Caco-2 (cell line): ENCODE data around the gene DNAH1. TPM values are rescaled to one million over a fixed set of nuclear protein-coding genes. Genes with fewer than 3 reads are reported as not detected.

Experiments used
- BruUV-seq: library from RNA; stranded (reverse); fragments of 400-500 nt; replicated peaks from 2 replicates; lab custom pipeline; 2021; lab: Mats Ljungman, UMichigan
- CTCF ChIA-PET: fragments of 300-600 bp; sonication (Branson Sonifier 250); formaldehyde crosslinking; loops from one replicate; lab custom pipeline; 2022; ENCODE audit warnings: antibody characterized with exemption; lab: Charles Lee
- POLR2A ChIA-PET: fragments of 300-600 bp; sonication (Branson Sonifier 250); formaldehyde crosslinking; loops from one replicate; lab custom pipeline; 2022; ENCODE audit warnings: antibody characterized with exemption; lab: Charles Lee
- DNase-seq, 2 experiments: peaks; one replicate each; pipeline versions ENCODE4 v3.0.0 to v3.0.0-alpha.2; 2020 to 2022
- H3K27me3 ChIP-seq: replicated peaks from 2 replicates; pipeline ENCODE4 v1.6.0; 2011; ENCODE audit warnings: low read length; ENCODE audit not compliant: control insufficient read depth, insufficient read depth
- H3K36me3 ChIP-seq: 2 replicates; pipeline ENCODE4 v1.5.1; 2011; ENCODE audit warnings: low read length; ENCODE audit not compliant: control insufficient read depth, insufficient read depth
- H3K4me1 ChIP-seq: fragments of 250-450 bp; sonication (Bioruptor Pico); 2 replicates; pipeline ENCODE4 v1.5.1; 2020; ENCODE audit warnings: mild to moderate bottlenecking
- H3K4me3 ChIP-seq: 2 replicates; pipeline ENCODE4 v1.5.1; 2011; ENCODE audit warnings: low read depth, mild to moderate bottlenecking, control low read depth, low read length
- H3K9me3 ChIP-seq: fragments of 250-450 bp; sonication (Bioruptor Pico); 2 replicates; pipeline ENCODE4 v1.5.1; 2020; ENCODE audit warnings: mild to moderate bottlenecking, moderate library complexity
- H3K27ac Mint-ChIP-seq: one replicate; pipeline ENCODE4 v1.8.0; 2022; ENCODE audit warnings: mixed read lengths; ENCODE audit not compliant: unreplicated experiment
- H3K27me3 Mint-ChIP-seq: one replicate; pipeline ENCODE4 v1.8.0; 2022; ENCODE audit warnings: mixed read lengths; ENCODE audit not compliant: insufficient read depth, unreplicated experiment
- H3K36me3 Mint-ChIP-seq: one replicate; pipeline ENCODE4 v1.8.0; 2022; ENCODE audit warnings: mild to moderate bottlenecking, mixed read lengths; ENCODE audit not compliant: insufficient read depth, unreplicated experiment
- H3K4me1 Mint-ChIP-seq: one replicate; pipeline ENCODE4 v1.8.0; 2022; ENCODE audit warnings: low read depth, mixed read lengths; ENCODE audit not compliant: unreplicated experiment
- H3K4me3 Mint-ChIP-seq: one replicate; pipeline ENCODE4 v1.8.0; 2022; ENCODE audit warnings: mild to moderate bottlenecking, moderate library complexity, mixed read lengths; ENCODE audit not compliant: unreplicated experiment
- H3K9me3 Mint-ChIP-seq: one replicate; pipeline ENCODE4 v1.8.0; 2022; ENCODE audit warnings: mixed read lengths; ENCODE audit not compliant: unreplicated experiment
- intact Hi-C: fragments of 100-400 bp; cut with micrococcal nuclease; formaldehyde crosslinking; loops from one replicate; pipeline ENCODE4 v1.10.0; 2022; ENCODE audit not compliant: unreplicated experiment
- total RNA-seq: library from RNA; stranded (reverse); gene quantifications from 2 replicates; pipeline ENCODE4 v1.2.3, GENCODE V29; 2022
- TF ChIP-seq, protein P1 (sequence below), 2 experiments: fragments of 200-600 bp in 1 of 2; IDR thresholded peaks; 1 replicate in 1 of 2; 2 replicates in 1 of 2; pipeline versions ENCODE4 v1.5.1 to v1.8.0; 2011 to 2022; ENCODE audit warnings: antibody characterized with exemption in 1 of 2, control low read depth in 1 of 2, inconsistent platforms in 1 of 2, low read depth in 1 of 2, low read length in 1 of 2, mild to moderate bottlenecking in 1 of 2, moderate library complexity in 1 of 2; ENCODE audit not compliant: insufficient read depth in 1 of 2, severe bottlenecking in 1 of 2, unreplicated experiment in 1 of 2

DNAH1 gene
- total RNA-seq, 1 experiment from 2014 or later: 4.1 TPM

DNA sequence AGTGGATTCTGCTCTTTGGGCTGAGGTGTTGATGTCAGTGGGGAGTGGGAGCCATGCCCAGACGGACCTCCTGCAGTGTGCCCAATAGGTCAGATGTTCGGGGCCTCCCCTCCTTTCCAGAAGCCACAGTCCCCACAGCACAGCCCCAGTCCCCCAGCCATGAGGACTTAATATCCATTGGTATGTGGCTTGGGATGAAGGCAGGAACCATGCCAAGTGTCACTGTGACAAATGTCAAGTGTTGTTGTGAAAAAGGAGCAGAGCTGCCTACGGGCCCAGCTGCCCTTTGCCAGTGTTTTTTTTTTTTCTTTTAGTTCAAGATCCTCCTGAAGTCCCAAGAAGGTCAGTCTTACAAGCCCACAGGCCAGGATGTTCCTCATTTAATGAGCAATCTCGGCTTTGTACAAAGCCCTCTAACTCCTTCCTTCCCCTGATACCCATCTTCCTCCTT, 116.6 kb downstream of the DNAH1 start:
- TF ChIP-seq, protein P1, sequence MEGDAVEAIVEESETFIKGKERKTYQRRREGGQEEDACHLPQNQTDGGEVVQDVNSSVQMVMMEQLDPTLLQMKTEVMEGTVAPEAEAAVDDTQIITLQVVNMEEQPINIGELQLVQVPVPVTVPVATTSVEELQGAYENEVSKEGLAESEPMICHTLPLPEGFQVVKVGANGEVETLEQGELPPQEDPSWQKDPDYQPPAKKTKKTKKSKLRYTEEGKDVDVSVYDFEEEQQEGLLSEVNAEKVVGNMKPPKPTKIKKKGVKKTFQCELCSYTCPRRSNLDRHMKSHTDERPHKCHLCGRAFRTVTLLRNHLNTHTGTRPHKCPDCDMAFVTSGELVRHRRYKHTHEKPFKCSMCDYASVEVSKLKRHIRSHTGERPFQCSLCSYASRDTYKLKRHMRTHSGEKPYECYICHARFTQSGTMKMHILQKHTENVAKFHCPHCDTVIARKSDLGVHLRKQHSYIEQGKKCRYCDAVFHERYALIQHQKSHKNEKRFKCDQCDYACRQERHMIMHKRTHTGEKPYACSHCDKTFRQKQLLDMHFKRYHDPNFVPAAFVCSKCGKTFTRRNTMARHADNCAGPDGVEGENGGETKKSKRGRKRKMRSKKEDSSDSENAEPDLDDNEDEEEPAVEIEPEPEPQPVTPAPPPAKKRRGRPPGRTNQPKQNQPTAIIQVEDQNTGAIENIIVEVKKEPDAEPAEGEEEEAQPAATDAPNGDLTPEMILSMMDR (IDR thresholded peaks at IDR 0.05; ENCODE audit: insufficient read depth in 1 of 2, low read depth in 1 of 2, low read length in 1 of 2, severe bottlenecking in 1 of 2, unreplicated experiment in 1 of 2): no peak
- no peaks in the 10 kb centered on the region for H3K4me1 Mint-ChIP-seq
- DNase-seq: no peak
- H3K36me3 Mint-ChIP-seq: no peaks in the 10 kb centered on the region
- H3K27me3 Mint-ChIP-seq: no peaks in the 10 kb centered on the region
- Histone ChIP-seq H3K4me1 (peaks cover 15% of the 10 kb centered on the region), H3K27me3 (no peaks in the 10 kb centered on the region), H3K4me3 (no peak overlapping the region), H3K36me3 (no peaks in the 10 kb centered on the region), H3K9me3 (no peaks in the 10 kb centered on the region)
- H3K27ac Mint-ChIP-seq: no peak overlapping the region
- POLR2A ChIA-PET: interaction anchor here (0.6 kb wide), 1 partner anchor 194 kb away, joined by 6 read pairs; the partner anchor contains the start of gene TWF2
- BruUV-seq: no TSS peak
- no peaks in the 10 kb centered on the region for H3K9me3 Mint-ChIP-seq
- intact Hi-C loops: no loop called here
- CTCF ChIA-PET: no interaction called here
- no peak overlapping the region for H3K4me3 Mint-ChIP-seq

DNA sequence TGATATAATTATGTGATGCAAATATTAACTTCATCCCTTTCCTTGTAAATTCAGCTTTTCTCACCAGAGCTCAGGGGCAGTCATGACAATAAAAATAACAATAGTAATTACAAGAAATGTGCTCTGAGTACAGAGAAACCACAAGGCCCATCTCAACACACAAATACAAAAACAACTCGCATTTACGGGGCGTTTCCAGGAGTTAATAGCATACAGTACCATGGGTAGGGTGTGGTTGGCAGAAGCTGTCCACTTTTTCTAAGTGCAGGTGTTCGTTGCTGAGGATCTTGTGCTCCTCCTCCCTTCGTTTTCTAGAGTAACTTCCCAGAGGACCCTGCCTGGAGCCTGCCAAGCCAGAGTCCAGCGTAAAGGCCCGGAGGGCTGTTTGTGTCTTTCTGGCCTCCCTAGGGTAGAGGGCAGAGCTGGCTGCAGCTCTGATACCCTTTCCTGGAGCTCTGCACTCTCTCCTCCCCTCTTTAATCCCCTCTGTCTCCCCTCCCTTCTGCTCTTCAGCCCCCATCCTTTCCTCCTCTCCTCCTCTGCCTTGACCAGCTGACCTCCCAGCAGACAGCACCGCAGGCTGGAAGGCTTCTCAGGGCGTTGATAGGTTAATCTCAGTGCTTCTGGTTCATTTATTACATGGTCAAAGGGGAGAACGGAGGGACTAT, 117.3 kb downstream of the DNAH1 start:
- no peaks in the 10 kb centered on the region for H3K36me3 Mint-ChIP-seq
- Histone ChIP-seq H3K27me3 (no peaks in the 10 kb centered on the region), H3K9me3 (no peaks in the 10 kb centered on the region), H3K4me1 (peaks cover 15% of the 10 kb centered on the region), H3K36me3 (no peaks in the 10 kb centered on the region), H3K4me3 (no peak overlapping the region)
- H3K4me1 Mint-ChIP-seq: no peaks in the 10 kb centered on the region
- intact Hi-C loops: no loop called here
- ChIA-PET CTCF (no interaction called here), POLR2A (no interaction called here)
- BruUV-seq: no TSS peak
- no peak for DNase-seq
- no peaks in the 10 kb centered on the region for H3K9me3 Mint-ChIP-seq
- H3K4me3 Mint-ChIP-seq: no peak overlapping the region
- H3K27me3 Mint-ChIP-seq: no peaks in the 10 kb centered on the region
- TF ChIP-seq, protein P1 (IDR thresholded peaks at IDR 0.05; ENCODE audit: insufficient read depth in 1 of 2, low read depth in 1 of 2, low read length in 1 of 2, severe bottlenecking in 1 of 2, unreplicated experiment in 1 of 2): no peak
- H3K27ac Mint-ChIP-seq: no peak overlapping the region

DNA sequence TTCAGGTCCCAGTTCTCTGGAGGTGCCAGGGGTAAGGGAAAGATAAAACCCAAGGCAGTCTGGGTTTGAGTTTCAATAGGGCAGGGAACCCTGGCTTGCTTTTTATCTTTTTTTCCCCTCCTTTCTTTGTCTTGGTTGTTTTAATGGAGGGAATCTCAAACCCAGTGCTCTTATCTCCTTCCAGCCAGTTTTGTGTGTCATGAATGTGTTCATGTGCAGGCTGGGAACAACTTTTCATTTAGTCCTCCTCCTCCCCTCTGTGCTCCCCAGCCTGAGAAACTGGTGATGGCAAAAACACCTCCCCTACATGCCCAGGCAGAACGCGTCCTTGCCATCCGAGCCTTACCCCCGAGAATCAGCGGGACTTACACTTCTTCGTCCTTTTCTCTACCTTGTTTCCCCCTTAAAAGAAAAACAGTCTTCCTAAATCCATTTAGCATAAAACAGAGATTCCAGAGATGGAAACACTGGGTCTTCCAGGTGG, 117.9 kb downstream of the DNAH1 start:
- Mint-ChIP-seq H3K4me1 (no peaks in the 10 kb centered on the region), H3K36me3 (no peaks in the 10 kb centered on the region), H3K27me3 (no peaks in the 10 kb centered on the region), H3K27ac (no peak overlapping the region), H3K4me3 (no peak overlapping the region), H3K9me3 (no peaks in the 10 kb centered on the region)
- Histone ChIP-seq H3K4me3 (no peak overlapping the region), H3K9me3 (no peaks in the 10 kb centered on the region), H3K4me1 (peaks cover 11% of the 10 kb centered on the region), H3K27me3 (no peaks in the 10 kb centered on the region), H3K36me3 (no peaks in the 10 kb centered on the region)
- no peak for DNase-seq
- intact Hi-C loops: no loop called here
- POLR2A ChIA-PET: no interaction called here
- TF ChIP-seq, protein P1 (IDR thresholded peaks at IDR 0.05; ENCODE audit: insufficient read depth in 1 of 2, low read depth in 1 of 2, low read length in 1 of 2, severe bottlenecking in 1 of 2, unreplicated experiment in 1 of 2): no peak
- CTCF ChIA-PET: no interaction called here
- BruUV-seq: no TSS peak
